ENCODE measurements around the gene SMURF1.

The SMURF1 gene

GRCh38 chr7:99042957-99043356 lies 101.0 kb downstream of the SMURF1 start:
- no peak for TF ChIP-seq SIN3A (IDR thresholded peaks at IDR 0.05; ENCODE audit: borderline replicate concordance, insufficient read depth, low read length)
- no peak for TF ChIP-seq FOXP2 (optimal IDR thresholded peaks at IDR 0.05; ENCODE audit: borderline replicate concordance, extremely low read depth, extremely low read length, insufficient read depth)
- no peak for TF ChIP-seq TAF1 (IDR thresholded peaks at IDR 0.05; ENCODE audit: borderline replicate concordance, insufficient read depth, low read length)

- TF ChIP-seq SIN3A (IDR thresholded peaks at IDR 0.05; ENCODE audit: borderline replicate concordance, insufficient read depth, low read length) = no peak
- TF ChIP-seq REST (IDR thresholded peaks at IDR 0.05; ENCODE audit: insufficient read depth in 1 of 2, low read depth in 2 of 2, low read length in 2 of 2) = no peak
- TF ChIP-seq TAF1 (IDR thresholded peaks at IDR 0.05; ENCODE audit: borderline replicate concordance, insufficient read depth, low read length) = no peak
- no peak for TF ChIP-seq POLR2AphosphoS5 (IDR thresholded peaks at IDR 0.05; ENCODE audit: low read depth, low read length)
- TF ChIP-seq FOXP2 (optimal IDR thresholded peaks at IDR 0.05; ENCODE audit: borderline replicate concordance, extremely low read depth, extremely low read length, insufficient read depth) = no peak
Observed at GRCh38 chr7:99041526-99041925, 102.4 kb downstream of the SMURF1 start.

GRCh38 chr7:99040104-99040958 lies 103.6 kb downstream of the SMURF1 start:
- TF ChIP-seq SIN3A (IDR thresholded peaks at IDR 0.05; ENCODE audit: borderline replicate concordance, insufficient read depth, low read length) (no peak), FOXP2 (optimal IDR thresholded peaks at IDR 0.05; ENCODE audit: borderline replicate concordance, extremely low read depth, extremely low read length, insufficient read depth) (no peak), TAF1 (IDR thresholded peaks at IDR 0.05; ENCODE audit: borderline replicate concordance, insufficient read depth, low read length) (no peak), REST (IDR thresholded peaks at IDR 0.05; ENCODE audit: insufficient read depth in 1 of 2, low read depth in 2 of 2, low read length in 2 of 2) (no peak), POLR2AphosphoS5 (IDR thresholded peaks at IDR 0.05; ENCODE audit: low read depth, low read length) (no peak)

- no peak for TF ChIP-seq TAF1 (IDR thresholded peaks at IDR 0.05; ENCODE audit: borderline replicate concordance, insufficient read depth, low read length)
- no peak for TF ChIP-seq REST (IDR thresholded peaks at IDR 0.05; ENCODE audit: insufficient read depth in 1 of 2, low read depth in 2 of 2, low read length in 2 of 2)
- no peak for TF ChIP-seq FOXP2 (optimal IDR thresholded peaks at IDR 0.05; ENCODE audit: borderline replicate concordance, extremely low read depth, extremely low read length, insufficient read depth)
- TF ChIP-seq SIN3A (IDR thresholded peaks at IDR 0.05; ENCODE audit: borderline replicate concordance, insufficient read depth, low read length) = no peak
- TF ChIP-seq POLR2AphosphoS5 (IDR thresholded peaks at IDR 0.05; ENCODE audit: low read depth, low read length) = no peak
Observed at GRCh38 chr7:99039384-99039891, 104.5 kb downstream of the SMURF1 start.

GRCh38 chr7:99038086-99038855 lies 105.6 kb downstream of the SMURF1 start:
- TF ChIP-seq REST (IDR thresholded peaks at IDR 0.05; ENCODE audit: insufficient read depth in 1 of 2, low read depth in 2 of 2, low read length in 2 of 2) (no peak), SIN3A (IDR thresholded peaks at IDR 0.05; ENCODE audit: borderline replicate concordance, insufficient read depth, low read length) (no peak), POLR2AphosphoS5 (IDR thresholded peaks at IDR 0.05; ENCODE audit: low read depth, low read length) (no peak), FOXP2 (optimal IDR thresholded peaks at IDR 0.05; ENCODE audit: borderline replicate concordance, extremely low read depth, extremely low read length, insufficient read depth) (no peak), TAF1 (IDR thresholded peaks at IDR 0.05; ENCODE audit: borderline replicate concordance, insufficient read depth, low read length) (no peak)

All from PFSK-1 (cell line).